Mucosa of rectum (tissue), 2 donors: ENCODE results near the gene PPP1R14C.

ENCODE experiments used
- H3K27ac ChIP-seq, 2 donors: one replicate each; pipeline ENCODE4 v1.7.0; 2013; ENCODE audit warnings: inconsistent platforms in 2 of 2, low read depth in 2 of 2, low read length in 2 of 2
- H3K27me3 ChIP-seq, 2 donors: one replicate each; pipeline ENCODE4 v1.7.0; 2013; ENCODE audit warnings: low read length in 2 of 2; ENCODE audit not compliant: control insufficient read depth in 2 of 2, insufficient read depth in 2 of 2
- H3K36me3 ChIP-seq, 2 donors: one replicate each; pipeline ENCODE4 v1.7.0; 2013; ENCODE audit warnings: low read length in 2 of 2; ENCODE audit not compliant: control insufficient read depth in 2 of 2, insufficient read depth in 2 of 2
- H3K4me1 ChIP-seq, 2 donors: one replicate each; pipeline ENCODE4 v1.7.0; 2013; ENCODE audit warnings: low read length in 2 of 2, mild to moderate bottlenecking in 1 of 2; ENCODE audit not compliant: control insufficient read depth in 2 of 2, insufficient read depth in 2 of 2
- H3K4me3 ChIP-seq, 2 donors: one replicate each; pipeline ENCODE4 v1.7.0; 2013; ENCODE audit warnings: low read length in 2 of 2
- H3K9ac ChIP-seq, 2 donors: one replicate each; pipeline ENCODE4 v1.7.0; 2013; ENCODE audit warnings: low read length in 2 of 2, low read depth in 1 of 2, mild to moderate bottlenecking in 1 of 2
- H3K9me3 ChIP-seq, 2 donors: one replicate each; pipeline ENCODE4 v1.7.0; 2013; ENCODE audit warnings: low read length in 2 of 2; ENCODE audit not compliant: control insufficient read depth in 2 of 2
- donor health status: healthy.
- donor health status: Normal muscosa, but diverticular disease.

The PPP1R14C gene

DNA sequence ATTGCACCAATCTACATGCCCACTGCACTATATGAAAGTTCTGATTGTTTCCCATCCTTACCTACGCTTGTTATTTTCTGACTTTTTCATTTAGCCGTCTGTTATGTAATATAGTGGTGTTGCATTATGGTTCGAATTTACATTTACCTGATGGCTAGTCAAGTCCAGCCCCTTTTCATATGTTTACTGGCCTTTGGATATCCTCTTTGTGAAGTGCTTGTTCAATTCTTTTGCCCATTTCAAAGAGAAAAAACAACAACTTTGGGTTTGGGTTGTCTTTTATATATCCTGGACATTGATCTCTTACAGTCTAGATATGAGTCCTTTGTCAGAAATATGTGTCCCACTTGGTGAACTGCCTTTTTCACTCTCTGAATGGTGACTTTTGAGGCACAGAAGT is 21.1 kb downstream of the PPP1R14C start:
- Histone ChIP-seq H3K4me3 (no peak overlapping the region), H3K9ac (no peak overlapping the region), H3K9me3 (no peaks in the 10 kb centered on the region), H3K27ac (no peak overlapping the region), H3K36me3 (no peaks in the 10 kb centered on the region), H3K27me3 (no peaks in the 10 kb centered on the region), H3K4me1 (no peaks in the 10 kb centered on the region)

- Histone ChIP-seq H3K36me3 (no peaks in the 10 kb centered on the region), H3K4me3 (no peak overlapping the region), H3K9me3 (no peaks in the 10 kb centered on the region), H3K9ac (no peak overlapping the region), H3K4me1 (no peaks in the 10 kb centered on the region), H3K27me3 (no peaks in the 10 kb centered on the region), H3K27ac (no peak overlapping the region)
Measured at GRCh38 chr6:150165020-150165702, 22.3 kb downstream of the PPP1R14C start.

DNA sequence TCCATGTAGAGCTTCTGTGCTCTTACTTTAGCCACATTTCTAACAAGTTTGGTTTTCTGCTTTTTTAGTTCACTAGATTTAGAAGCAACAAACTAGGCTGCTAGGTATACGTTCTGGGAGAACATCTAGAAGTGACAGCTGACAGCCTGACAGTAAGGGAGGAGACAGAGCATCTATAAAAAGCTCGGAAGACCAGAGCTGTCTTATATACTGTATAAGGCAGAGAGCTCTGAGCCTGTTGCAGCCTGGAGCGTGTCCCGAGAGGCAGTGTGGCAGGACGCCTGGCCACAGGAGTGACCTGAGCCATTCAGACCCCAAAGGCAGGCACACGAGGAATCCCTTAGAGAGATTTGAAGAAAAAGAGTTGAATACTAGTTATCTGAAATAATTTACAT is 24.6 kb downstream of the PPP1R14C start:
- Histone ChIP-seq H3K4me1 (no peaks in the 10 kb centered on the region), H3K27ac (no peak overlapping the region)

DNA sequence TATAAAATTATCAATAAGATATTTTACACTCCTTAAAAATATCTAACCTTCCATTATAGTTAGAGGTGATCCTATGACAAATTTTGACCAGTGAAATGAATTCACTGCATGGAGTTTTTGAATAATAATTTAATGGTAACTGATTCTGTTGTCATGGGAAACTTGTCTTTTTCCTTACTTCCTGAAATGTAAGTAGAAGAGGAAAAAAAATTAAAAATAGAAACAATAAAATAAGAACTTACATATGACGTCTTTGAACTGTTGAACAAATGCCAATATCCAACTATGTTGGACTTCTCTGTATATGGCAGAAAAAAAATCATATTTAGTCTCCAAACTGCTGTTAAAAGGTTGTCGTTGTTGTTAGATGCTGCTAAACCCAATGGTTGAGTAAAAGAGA is 26.3 kb downstream of the PPP1R14C start:
- no peak overlapping the region for H3K9ac ChIP-seq
- no peak overlapping the region for H3K27ac ChIP-seq
- no peaks in the 10 kb centered on the region for H3K4me1 ChIP-seq
- no peak overlapping the region for H3K4me3 ChIP-seq
- H3K9me3 ChIP-seq: no peaks in the 10 kb centered on the region
- no peaks in the 10 kb centered on the region for H3K36me3 ChIP-seq
- no peaks in the 10 kb centered on the region for H3K27me3 ChIP-seq

More for the DNA sequence above, 24.6 kb downstream of the PPP1R14C start:
- no peaks in the 10 kb centered on the region for H3K36me3 ChIP-seq
- no peak overlapping the region for H3K9ac ChIP-seq
- H3K9me3 ChIP-seq: no peaks in the 10 kb centered on the region
- no peak overlapping the region for H3K4me3 ChIP-seq
- no peaks in the 10 kb centered on the region for H3K27me3 ChIP-seq

- no peak overlapping the region for H3K27ac ChIP-seq
- no peaks in the 10 kb centered on the region for H3K4me1 ChIP-seq
- no peak overlapping the region for H3K4me3 ChIP-seq
- no peaks in the 10 kb centered on the region for H3K27me3 ChIP-seq
- no peaks in the 10 kb centered on the region for H3K9me3 ChIP-seq
- H3K9ac ChIP-seq: no peak overlapping the region
- H3K36me3 ChIP-seq: no peaks in the 10 kb centered on the region
Measured at GRCh38 chr6:150169609-150170008, 26.8 kb downstream of the PPP1R14C start.

DNA sequence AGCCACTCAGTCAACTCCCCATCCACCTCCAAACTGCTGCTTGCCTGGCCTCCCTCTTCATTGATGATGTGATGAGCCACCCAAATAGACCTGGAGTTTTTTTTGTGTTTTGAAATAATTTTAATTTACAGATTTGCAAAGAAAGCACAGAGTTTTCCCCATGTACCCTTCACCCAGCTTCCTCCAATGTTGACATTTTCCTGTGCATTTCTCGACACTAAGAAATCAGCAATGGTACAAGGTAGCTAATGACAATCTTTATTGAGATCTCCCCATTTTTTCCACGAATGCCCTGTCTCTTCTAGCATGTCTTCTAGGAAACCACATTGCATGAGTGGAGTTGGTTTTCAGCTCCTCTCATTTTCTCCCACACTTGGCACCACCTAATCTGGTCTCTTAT is 30.1 kb downstream of the PPP1R14C start:
- Histone ChIP-seq H3K9ac (no peak overlapping the region), H3K4me1 (peaks cover 26 to 31% of the 10 kb centered on the region in 2 donors), H3K27ac (no peak overlapping the region), H3K9me3 (no peaks in the 10 kb centered on the region), H3K4me3 (no peak overlapping the region), H3K27me3 (no peaks in the 10 kb centered on the region), H3K36me3 (no peaks in the 10 kb centered on the region)

DNA sequence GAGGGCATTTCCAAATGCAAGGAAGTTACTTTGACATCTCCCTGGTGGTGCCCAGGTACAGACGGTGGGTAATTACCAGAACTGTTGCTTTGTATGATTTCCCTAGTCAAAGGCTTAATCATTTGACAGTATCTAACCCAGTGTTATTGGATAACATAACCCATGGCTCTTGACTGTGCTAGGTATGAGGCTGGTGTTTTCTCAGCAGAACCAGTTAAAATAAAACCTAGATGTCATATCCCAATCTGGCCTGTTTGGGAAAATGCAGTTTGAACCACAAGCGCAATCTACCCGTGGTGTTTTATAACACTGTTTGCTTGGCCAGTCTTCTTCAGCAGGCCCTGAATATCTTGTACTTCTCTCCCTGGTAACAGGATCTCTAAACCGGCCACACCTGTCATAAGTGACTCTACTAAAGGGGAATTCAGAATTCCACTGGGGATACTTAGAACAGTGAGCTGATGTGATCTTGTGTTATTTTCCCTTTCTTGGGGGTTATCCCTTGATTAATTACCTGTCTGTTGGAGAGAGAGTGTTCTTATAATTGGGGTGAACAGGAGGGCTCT is 32.8 kb downstream of the PPP1R14C start:
- Histone ChIP-seq H3K27ac (peak overlapping the region; percentile 88 to 92), H3K36me3 (no peaks in the 10 kb centered on the region), H3K4me1 (peaks cover 31 to 35% of the 10 kb centered on the region in 2 donors), H3K9me3 (no peaks in the 10 kb centered on the region), H3K27me3 (no peaks in the 10 kb centered on the region), H3K9ac (peak overlapping the region in 1 of 2 donors; percentile 9), H3K4me3 (no peak overlapping the region)

DNA sequence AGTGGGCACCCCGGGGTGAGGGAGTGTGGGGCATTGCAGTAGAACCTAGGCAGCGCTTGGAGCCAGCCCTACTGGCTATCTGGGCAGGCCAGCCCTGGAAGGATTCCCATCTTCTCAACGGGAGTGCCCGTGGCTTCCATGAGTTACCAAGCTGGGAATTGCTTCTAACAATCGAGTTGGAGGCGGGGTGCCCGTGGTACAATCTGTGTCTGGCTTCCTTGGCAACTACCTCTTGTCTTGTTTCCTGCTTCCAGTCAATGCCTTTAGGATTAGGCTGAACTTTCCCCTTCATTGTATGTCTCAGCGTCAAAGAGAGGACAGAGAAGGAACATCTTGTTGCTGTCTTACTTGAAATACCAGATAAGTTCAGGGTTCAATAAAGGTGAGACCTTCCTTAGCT is 33.3 kb downstream of the PPP1R14C start:
- H3K4me3 ChIP-seq: no peak overlapping the region
- H3K36me3 ChIP-seq: no peaks in the 10 kb centered on the region
- H3K27ac ChIP-seq: peak overlapping the region; percentile 88 to 92
- no peaks in the 10 kb centered on the region for H3K27me3 ChIP-seq
- H3K9me3 ChIP-seq: no peaks in the 10 kb centered on the region
- peaks cover 31 to 35% of the 10 kb centered on the region in 2 donors for H3K4me1 ChIP-seq
- H3K9ac ChIP-seq: peak overlapping the region in 1 of 2 donors; percentile 9

- peak overlapping the region; percentile 88 to 92 for H3K27ac ChIP-seq
Measured at GRCh38 chr6:150176659-150177058, 33.8 kb downstream of the PPP1R14C start.

DNA sequence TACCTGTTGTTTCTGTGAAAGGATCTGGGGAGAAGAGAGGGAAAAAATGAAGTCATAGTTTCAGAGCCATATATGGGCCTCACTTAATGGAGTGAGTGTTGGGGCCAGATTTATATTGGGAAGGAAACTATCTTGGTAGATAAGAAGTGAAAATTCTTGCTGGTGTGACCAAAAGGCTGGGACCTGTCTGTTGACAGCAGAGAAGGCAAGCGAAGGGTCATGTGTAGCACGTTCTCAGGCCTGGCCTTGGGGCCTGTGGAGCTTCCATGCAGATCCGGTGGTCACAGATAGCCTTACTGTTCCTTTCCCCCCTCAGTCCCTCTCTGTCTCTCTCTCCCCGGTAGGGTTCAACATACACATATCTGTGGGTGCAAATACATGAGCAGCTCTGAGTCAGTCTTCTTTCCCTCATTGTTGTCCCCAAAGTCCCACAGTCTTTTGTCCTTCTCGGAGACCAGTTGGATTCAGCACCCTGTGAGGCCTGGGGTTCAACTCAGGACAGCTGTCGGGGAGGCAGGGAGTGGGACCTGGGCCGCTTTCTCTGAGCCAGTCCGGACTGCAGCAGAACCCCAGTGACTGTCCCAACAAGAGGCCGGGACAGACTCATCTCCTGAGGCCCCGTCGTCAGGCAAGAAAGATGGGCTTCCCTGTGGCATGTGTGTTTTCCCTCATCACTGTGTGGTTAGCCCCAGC is 34.6 kb downstream of the PPP1R14C start:
- H3K4me1 ChIP-seq: peaks cover 32 to 38% of the 10 kb centered on the region in 2 donors

More at GRCh38 chr6:150176659-150177058, 33.8 kb downstream of the PPP1R14C start:
- Histone ChIP-seq H3K9ac (peak overlapping the region in 1 of 2 donors; percentile 62), H3K9me3 (no peaks in the 10 kb centered on the region), H3K4me3 (no peak overlapping the region), H3K4me1 (peaks cover 31 to 35% of the 10 kb centered on the region in 2 donors), H3K27me3 (no peaks in the 10 kb centered on the region), H3K36me3 (no peaks in the 10 kb centered on the region)

More for the DNA sequence above, 34.6 kb downstream of the PPP1R14C start:
- H3K27ac ChIP-seq: peak overlapping the region; percentile 88 to 92
- peak overlapping the region in 1 of 2 donors; percentile 62 for H3K9ac ChIP-seq
- no peak overlapping the region for H3K4me3 ChIP-seq
- no peaks in the 10 kb centered on the region for H3K36me3 ChIP-seq
- H3K9me3 ChIP-seq: no peaks in the 10 kb centered on the region
- no peaks in the 10 kb centered on the region for H3K27me3 ChIP-seq
